Right atrium auricular region (tissue), 2 donors: ENCODE measurements around the gene DNAH2. TPM values are rescaled to one million over a fixed set of nuclear protein-coding genes. Genes with fewer than 3 reads are reported as not detected.

Source experiments
- DNase-seq: peaks from one replicate; pipeline ENCODE4 v3.0.0-alpha.2; 2019; ENCODE audit warnings: low spot score
- H3K27ac ChIP-seq, 2 donors: fragments of 200-600 bp; sonication (generic); 1 replicate in 1 of 2; 2 replicates in 1 of 2; pipeline ENCODE4 v1.5.1; 2016 to 2019
- H3K27me3 ChIP-seq, 2 donors: fragments of 200-600 bp; sonication (generic); one replicate each; pipeline versions ENCODE4 v1.5.1 to v1.6.0; 2017 to 2019
- H3K36me3 ChIP-seq: fragments of 200-600 bp; sonication (generic); one replicate; pipeline ENCODE4 v1.5.1; 2016
- H3K4me1 ChIP-seq, 2 donors: fragments of 200-600 bp; sonication (generic); one replicate each; pipeline versions ENCODE4 v1.5.1 to v1.6.0; 2017 to 2019
- H3K4me3 ChIP-seq, 2 donors: fragments of 200-600 bp; sonication (generic); 1 replicate in 1 of 2; 2 replicates in 1 of 2; pipeline ENCODE4 v1.5.1; 2017 to 2019; ENCODE audit warnings: mild to moderate bottlenecking in 1 of 2, moderate library complexity in 1 of 2
- H3K9me3 ChIP-seq, 2 donors: fragments of 200-600 bp; sonication (generic); one replicate each; pipeline ENCODE4 v1.5.1; 2019
- CTCF ChIP-seq, 2 donors: fragments of 200-600 bp; sonication (generic); IDR thresholded peaks; one replicate each; pipeline ENCODE4 v1.5.1; 2019; ENCODE audit warnings: antibody characterized with exemption in 2 of 2
- total RNA-seq, 2 donors: library from RNA; depleted of rRNA; stranded (reverse); fragments of >200 nt; gene quantifications; one replicate each; pipeline ENCODE4 v1.1.0, GENCODE V29; 2016

Gene DNAH2
- total RNA-seq, 2 donors from 2014 or later = 0.08 TPM; not detected in 1

DNA sequence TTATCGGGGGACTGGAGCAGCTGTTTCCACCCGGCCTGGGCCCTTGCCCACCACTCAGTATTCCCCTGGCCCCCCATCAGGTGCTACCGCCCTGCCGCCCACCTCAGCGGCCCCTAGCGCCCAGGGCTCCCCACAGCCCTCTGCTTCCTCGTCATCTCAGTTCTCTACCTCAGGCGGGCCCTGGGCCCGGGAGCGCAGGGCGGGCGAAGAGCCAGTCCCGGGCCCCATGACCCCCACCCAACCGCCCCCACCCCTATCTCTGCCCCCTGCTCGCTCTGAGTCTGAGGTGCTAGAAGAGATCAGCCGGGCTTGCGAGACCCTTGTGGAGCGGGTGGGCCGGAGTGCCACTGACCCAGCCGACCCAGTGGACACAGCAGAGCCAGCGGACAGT, 131.2 kb downstream of the DNAH2 start:
- Histone ChIP-seq H3K4me1 (peaks cover 0 to 22% of the 10 kb centered on the region in 2 donors), H3K36me3 (peaks cover 64% of the 10 kb centered on the region), H3K9me3 (no peaks in the 10 kb centered on the region), H3K27me3 (no peaks in the 10 kb centered on the region), H3K27ac (no peak overlapping the region), H3K4me3 (no peak overlapping the region)
- TF ChIP-seq CTCF (IDR thresholded peaks at IDR 0.05) = no peak
- DNase-seq = no peak

GRCh38 chr17:7849130-7849750, 131.7 kb downstream of the DNAH2 start:
- no peak for TF ChIP-seq CTCF (IDR thresholded peaks at IDR 0.05)
- DNase-seq = no peak
- H3K36me3 ChIP-seq = peaks cover 66% of the 10 kb centered on the region
- no peak overlapping the region for H3K27ac ChIP-seq
- peaks cover 0 to 23% of the 10 kb centered on the region in 2 donors for H3K4me1 ChIP-seq
- no peaks in the 10 kb centered on the region for H3K27me3 ChIP-seq
- H3K9me3 ChIP-seq = no peaks in the 10 kb centered on the region
- no peak overlapping the region for H3K4me3 ChIP-seq

DNA sequence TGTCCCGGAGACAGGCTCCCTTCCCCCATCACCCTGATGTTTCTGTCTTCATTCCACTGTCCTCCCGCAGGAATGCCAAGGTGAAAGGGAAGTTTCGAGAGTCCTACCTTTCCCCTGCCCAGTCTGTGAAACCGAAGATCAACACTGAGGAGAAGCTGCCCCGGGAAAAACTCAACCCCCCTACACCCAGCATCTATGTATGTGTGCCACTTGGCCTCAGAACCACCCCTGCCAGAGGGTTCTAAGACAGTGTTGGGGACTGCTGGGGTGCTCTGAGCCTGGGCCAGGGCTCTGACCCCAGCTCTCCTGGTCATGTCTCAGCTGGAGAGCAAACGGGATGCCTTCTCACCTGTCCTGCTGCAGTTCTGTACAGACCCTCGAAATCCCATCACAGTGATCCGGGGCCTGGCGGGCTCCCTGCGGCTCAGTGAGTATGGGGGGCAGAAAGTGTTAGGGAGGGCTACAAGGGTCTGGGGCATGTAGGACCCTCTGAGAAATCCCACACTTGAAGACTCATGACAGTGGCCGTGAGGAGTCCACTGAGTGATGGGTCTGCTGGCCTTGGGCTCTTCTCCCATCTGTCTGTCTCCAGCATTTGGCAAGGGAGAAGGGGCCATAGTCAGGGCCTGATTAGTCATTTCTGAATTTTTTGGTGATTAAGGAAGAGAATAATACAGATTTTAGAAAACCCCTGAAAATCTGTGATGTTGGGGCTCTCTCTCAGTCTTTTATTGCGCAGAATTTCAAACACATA, 132.4 kb downstream of the DNAH2 start:
- peaks cover 0 to 29% of the 10 kb centered on the region in 2 donors for H3K4me1 ChIP-seq
- no peak overlapping the region for H3K4me3 ChIP-seq
- H3K27me3 ChIP-seq = no peaks in the 10 kb centered on the region
- no peak for TF ChIP-seq CTCF (IDR thresholded peaks at IDR 0.05)
- H3K27ac ChIP-seq = no peak overlapping the region
- peaks cover 66% of the 10 kb centered on the region for H3K36me3 ChIP-seq
- no peaks in the 10 kb centered on the region for H3K9me3 ChIP-seq
- no peak for DNase-seq

GRCh38 chr17:7850701-7851437, 133.3 kb downstream of the DNAH2 start:
- Histone ChIP-seq H3K9me3 (no peaks in the 10 kb centered on the region), H3K4me1 (peaks cover 0 to 29% of the 10 kb centered on the region in 2 donors), H3K4me3 (no peak overlapping the region), H3K27ac (peak overlapping the region in 1 of 2 donors; percentile 11), H3K27me3 (no peaks in the 10 kb centered on the region), H3K36me3 (peaks cover 66% of the 10 kb centered on the region)
- no peak for TF ChIP-seq CTCF (IDR thresholded peaks at IDR 0.05)
- DNase-seq = no peak

GRCh38 chr17:7851438-7852261, 134.1 kb downstream of the DNAH2 start:
- Histone ChIP-seq H3K27ac (peak overlapping the region in 1 of 2 donors; percentile 57), H3K4me1 (peaks cover 0 to 34% of the 10 kb centered on the region in 2 donors), H3K36me3 (peaks cover 66% of the 10 kb centered on the region), H3K27me3 (no peaks in the 10 kb centered on the region), H3K9me3 (no peaks in the 10 kb centered on the region), H3K4me3 (peak overlapping the region in 1 of 2 donors; percentile 6)
- DNase-seq = no peak
- peak; percentile 98 to 100 for TF ChIP-seq CTCF (IDR thresholded peaks at IDR 0.05)
